DOHH2 (cell line): ENCODE measurements around the gene WBP2.

Experiments
- H3F3A ChIP-seq: fragments of 200-600 bp; sonication (generic), shearing (Covaris generic); 2 replicates; pipeline ENCODE4 v1.6.0; 2016; ENCODE audit warnings: antibody characterized with exemption, mild to moderate bottlenecking; ENCODE audit not compliant: control insufficient read depth, insufficient read depth
- H3K27ac ChIP-seq: fragments of 200-600 bp; sonication (generic); 2 replicates; pipeline ENCODE4 v1.5.1; 2014; ENCODE audit warnings: low read depth, mild to moderate bottlenecking, low read length, moderate library complexity
- H3K27me3 ChIP-seq: fragments of 200-600 bp; sonication (generic); 2 replicates; pipeline ENCODE4 v1.6.1; 2014; ENCODE audit warnings: mild to moderate bottlenecking, low read length, mixed read lengths; ENCODE audit not compliant: control insufficient read depth
- H3K36me3 ChIP-seq: fragments of 200-600 bp; sonication (generic); 2 replicates; pipeline ENCODE4 v1.6.1; 2014; ENCODE audit warnings: mild to moderate bottlenecking, low read length, moderate library complexity, mixed read lengths; ENCODE audit not compliant: control insufficient read depth
- H3K4me1 ChIP-seq: fragments of 200-600 bp; sonication (generic); 2 replicates; pipeline ENCODE4 v1.6.1; 2014; ENCODE audit warnings: mild to moderate bottlenecking, low read length, mixed read lengths; ENCODE audit not compliant: control insufficient read depth
- H3K4me2 ChIP-seq: fragments of 200-600 bp; sonication (generic); 2 replicates; pipeline ENCODE4 v1.6.0; 2014; ENCODE audit warnings: mild to moderate bottlenecking, low read length, moderate library complexity
- H3K4me3 ChIP-seq: fragments of 200-600 bp; sonication (generic); 2 replicates; pipeline ENCODE4 v1.5.1; 2014; ENCODE audit warnings: mild to moderate bottlenecking, low read length, mixed read lengths
- H3K79me2 ChIP-seq: fragments of 200-600 bp; sonication (generic); 2 replicates; pipeline ENCODE4 v1.6.1; 2014; ENCODE audit warnings: mild to moderate bottlenecking, low read length, mixed read lengths; ENCODE audit not compliant: control insufficient read depth
- H3K9me2 ChIP-seq: fragments of 200-600 bp; sonication (generic); replicated peaks from 2 replicates; pipeline ENCODE4 v1.6.1; 2014; ENCODE audit warnings: mild to moderate bottlenecking, low read length, mixed read lengths; ENCODE audit not compliant: control insufficient read depth
- H3K9me3 ChIP-seq: fragments of 200-600 bp; sonication (generic); 2 replicates; pipeline ENCODE4 v1.6.1; 2014; ENCODE audit warnings: antibody characterized with exemption, low read length, mixed read lengths; ENCODE audit not compliant: control insufficient read depth, insufficient read depth
- H4K20me1 ChIP-seq: fragments of 200-600 bp; sonication (generic); 2 replicates; pipeline ENCODE4 v1.6.0; 2014; ENCODE audit warnings: low read depth, mild to moderate bottlenecking, antibody characterized with exemption, low read length, moderate library complexity; ENCODE audit not compliant: control insufficient read depth, insufficient read depth
- EZH2phosphoT487 ChIP-seq: fragments of 200-600 bp; sonication (generic); IDR thresholded peaks from 2 replicates; pipeline ENCODE4 v1.6.1; 2017; ENCODE audit warnings: borderline replicate concordance, mild to moderate bottlenecking, antibody characterized with exemption, low read length, moderate library complexity, mixed read lengths
- TF ChIP-seq, protein P1 (sequence below): fragments of 200-600 bp; sonication (generic); IDR thresholded peaks from one replicate; pipeline ENCODE4 v1.5.1; 2014; ENCODE audit warnings: antibody characterized with exemption, mild to moderate bottlenecking, low read depth, low read length; ENCODE audit not compliant: poor library complexity, severe bottlenecking

The WBP2 gene

DNA sequence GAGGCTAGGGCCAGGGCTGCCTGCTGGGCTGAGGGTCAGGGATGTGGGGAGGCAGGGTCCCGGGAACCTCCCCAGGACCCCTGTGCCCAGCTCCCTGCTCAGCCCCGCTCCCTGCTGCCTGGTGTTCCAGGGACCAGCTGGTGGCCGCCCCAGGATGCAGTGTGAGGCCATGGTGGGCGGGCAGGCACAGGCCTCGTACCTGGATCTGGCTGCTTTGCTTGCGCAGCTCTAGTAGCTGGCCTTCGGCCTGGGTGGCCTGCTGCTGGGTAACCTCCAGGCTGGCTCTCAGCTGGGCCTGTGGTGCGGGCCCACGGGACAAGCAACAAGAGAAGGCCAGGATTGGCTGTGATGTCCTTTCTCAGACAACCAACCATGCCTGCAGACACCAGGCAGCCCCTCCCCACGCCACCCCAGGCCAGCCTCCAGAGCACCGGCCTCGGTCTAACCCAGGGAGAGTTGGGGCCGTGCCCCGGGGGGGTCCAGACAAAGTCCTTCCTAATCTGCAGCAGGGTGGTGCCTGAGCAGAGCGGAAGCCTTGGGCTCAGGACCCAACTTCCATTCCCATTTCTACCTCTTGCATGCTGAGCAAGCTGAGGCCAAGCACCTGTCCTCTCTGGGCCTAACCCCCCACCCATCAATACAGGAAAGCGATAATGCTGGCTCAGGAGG lies 37.6 kb upstream of the WBP2 start:
- TF ChIP-seq EZH2phosphoT487 = no peak
- TF ChIP-seq, protein P1, sequence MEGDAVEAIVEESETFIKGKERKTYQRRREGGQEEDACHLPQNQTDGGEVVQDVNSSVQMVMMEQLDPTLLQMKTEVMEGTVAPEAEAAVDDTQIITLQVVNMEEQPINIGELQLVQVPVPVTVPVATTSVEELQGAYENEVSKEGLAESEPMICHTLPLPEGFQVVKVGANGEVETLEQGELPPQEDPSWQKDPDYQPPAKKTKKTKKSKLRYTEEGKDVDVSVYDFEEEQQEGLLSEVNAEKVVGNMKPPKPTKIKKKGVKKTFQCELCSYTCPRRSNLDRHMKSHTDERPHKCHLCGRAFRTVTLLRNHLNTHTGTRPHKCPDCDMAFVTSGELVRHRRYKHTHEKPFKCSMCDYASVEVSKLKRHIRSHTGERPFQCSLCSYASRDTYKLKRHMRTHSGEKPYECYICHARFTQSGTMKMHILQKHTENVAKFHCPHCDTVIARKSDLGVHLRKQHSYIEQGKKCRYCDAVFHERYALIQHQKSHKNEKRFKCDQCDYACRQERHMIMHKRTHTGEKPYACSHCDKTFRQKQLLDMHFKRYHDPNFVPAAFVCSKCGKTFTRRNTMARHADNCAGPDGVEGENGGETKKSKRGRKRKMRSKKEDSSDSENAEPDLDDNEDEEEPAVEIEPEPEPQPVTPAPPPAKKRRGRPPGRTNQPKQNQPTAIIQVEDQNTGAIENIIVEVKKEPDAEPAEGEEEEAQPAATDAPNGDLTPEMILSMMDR = no peak
- H3K4me1 ChIP-seq = peaks cover 18% of the 10 kb centered on the region
- H3K9me2 ChIP-seq = no peaks in the 10 kb centered on the region
- H3K4me2 ChIP-seq = no peak overlapping the region
- no peak overlapping the region for H3K27ac ChIP-seq
- H3K4me3 ChIP-seq = no peak overlapping the region
- H3K36me3 ChIP-seq = peaks cover 51% of the 10 kb centered on the region
- H3K9me3 ChIP-seq = no peaks in the 10 kb centered on the region
- H4K20me1 ChIP-seq = no peaks in the 10 kb centered on the region
- H3F3A ChIP-seq = peaks cover 10% of the 10 kb centered on the region
- H3K27me3 ChIP-seq = no peaks in the 10 kb centered on the region
- peaks cover 38% of the 10 kb centered on the region for H3K79me2 ChIP-seq

GRCh38 chr17:75891605-75892555 lies 36.7 kb upstream of the WBP2 start:
- Histone ChIP-seq H3K27me3 (no peaks in the 10 kb centered on the region), H3K36me3 (peaks cover 44% of the 10 kb centered on the region), H4K20me1 (no peaks in the 10 kb centered on the region), H3K27ac (no peak overlapping the region), H3K79me2 (peaks cover 38% of the 10 kb centered on the region), H3K9me3 (no peaks in the 10 kb centered on the region), H3K4me2 (no peak overlapping the region), H3K4me3 (no peak overlapping the region), H3F3A (peaks cover 5% of the 10 kb centered on the region; the same call in 1 of the 2 replicates), H3K9me2 (no peaks in the 10 kb centered on the region), H3K4me1 (peaks cover 13% of the 10 kb centered on the region)
- TF ChIP-seq EZH2phosphoT487 = no peak
- TF ChIP-seq, protein P1 = no peak

DNA sequence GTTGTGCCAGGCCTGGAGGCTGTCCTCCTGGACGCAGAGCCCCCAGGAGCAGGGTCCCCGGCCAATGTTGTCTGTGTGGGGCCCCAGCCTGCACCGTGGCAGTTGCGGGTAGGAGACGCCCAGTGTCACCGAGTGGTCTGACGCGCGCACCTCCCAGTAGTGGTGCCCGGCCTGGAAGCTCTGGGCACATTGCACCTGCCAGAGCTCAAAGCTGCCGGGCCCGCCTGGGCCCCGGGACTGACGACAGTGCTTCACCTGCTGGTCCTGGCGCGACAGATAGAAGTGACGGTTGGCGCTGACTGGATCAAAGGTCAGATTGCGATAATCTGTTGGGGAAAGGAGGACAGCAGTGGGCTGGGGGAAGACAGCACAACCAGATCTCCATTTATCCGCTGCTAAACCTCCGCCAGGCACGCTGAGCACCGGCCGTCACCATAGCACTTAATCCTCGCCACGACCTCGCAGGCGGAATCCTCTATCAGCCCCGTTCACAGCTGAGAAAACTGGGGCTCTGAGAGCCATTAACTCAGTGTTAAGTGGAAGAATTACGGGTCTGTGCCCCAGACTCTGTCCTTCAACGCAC lies 36.0 kb upstream of the WBP2 start:
- Histone ChIP-seq H3K79me2 (peaks cover 33% of the 10 kb centered on the region), H3F3A (peaks cover 5% of the 10 kb centered on the region; the same call in 1 of the 2 replicates), H3K27me3 (no peaks in the 10 kb centered on the region), H3K4me2 (no peak overlapping the region), H3K4me3 (no peak overlapping the region), H3K9me3 (no peaks in the 10 kb centered on the region), H4K20me1 (no peaks in the 10 kb centered on the region), H3K36me3 (peaks cover 44% of the 10 kb centered on the region), H3K4me1 (peaks cover 13% of the 10 kb centered on the region), H3K9me2 (no peaks in the 10 kb centered on the region), H3K27ac (no peak overlapping the region)
- TF ChIP-seq, protein P1 = no peak
- no peak for TF ChIP-seq EZH2phosphoT487
